ENCODE results near the gene RHEB. TPM values are rescaled to one million over a fixed set of nuclear protein-coding genes. Genes with fewer than 3 reads are reported as not detected.

Gene RHEB
- total RNA-seq, 1 donor from 2014 or later, result 143 TPM

DNA sequence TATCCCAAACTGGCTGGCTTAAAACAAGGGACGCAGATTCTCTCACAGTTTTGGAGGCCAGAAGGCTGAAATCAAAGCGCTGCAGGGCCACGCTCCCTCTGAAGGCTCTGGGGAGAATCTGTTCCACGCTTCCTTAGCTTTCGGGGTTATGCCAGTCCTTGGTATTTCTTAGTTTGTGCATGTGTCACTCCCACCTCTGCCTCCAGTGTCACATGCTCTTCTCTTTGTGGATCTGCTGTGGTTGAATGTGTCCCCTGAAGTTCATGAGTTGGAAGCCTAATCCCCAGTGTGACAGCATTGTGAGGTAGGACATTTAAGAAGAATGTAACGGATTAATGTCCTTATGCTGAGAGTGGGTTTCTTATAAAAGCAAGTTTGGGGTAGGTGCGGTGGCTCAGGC lies 29.4 kb upstream of the RHEB start:
- Histone ChIP-seq H4K20me1 (ENCODE audit: insufficient read depth, low read length) (no peaks in the 10 kb centered on the region), H3K4me1 (ENCODE audit: insufficient read depth, low read length) (peaks cover 7% of the 10 kb centered on the region), H3K9ac (ENCODE audit: low read length) (no peak overlapping the region), H3K79me2 (ENCODE audit: insufficient read depth, low read length) (no peaks in the 10 kb centered on the region), H3K27ac (ENCODE audit: low read depth, low read length) (no peak overlapping the region), H3K4me2 (ENCODE audit: low read length) (no peak overlapping the region), H2AFZ (ENCODE audit: low read depth, low read length) (no peak overlapping the region), H3K27me3 (ENCODE audit: insufficient read depth, low read length) (no peaks in the 10 kb centered on the region), H3K9me3 (ENCODE audit: insufficient read depth, low read depth, low read length) (no peaks in the 10 kb centered on the region), H3K36me3 (ENCODE audit: insufficient read depth, low read length) (no peaks in the 10 kb centered on the region), H3K4me3 (ENCODE audit: insufficient read depth, low read depth, low read length) (no peak overlapping the region)
- FAIRE-seq (no peak), DNase-seq (ENCODE audit: low read depth) (no peak)
- H3K36me3 Mint-ChIP-seq (ENCODE audit: low read depth, unreplicated experiment), result no peaks in the 10 kb centered on the region
- no peak for TF ChIP-seq EZH2 (IDR thresholded peaks at IDR 0.05; ENCODE audit: insufficient read depth, low read length)
- TF ChIP-seq, protein P1, sequence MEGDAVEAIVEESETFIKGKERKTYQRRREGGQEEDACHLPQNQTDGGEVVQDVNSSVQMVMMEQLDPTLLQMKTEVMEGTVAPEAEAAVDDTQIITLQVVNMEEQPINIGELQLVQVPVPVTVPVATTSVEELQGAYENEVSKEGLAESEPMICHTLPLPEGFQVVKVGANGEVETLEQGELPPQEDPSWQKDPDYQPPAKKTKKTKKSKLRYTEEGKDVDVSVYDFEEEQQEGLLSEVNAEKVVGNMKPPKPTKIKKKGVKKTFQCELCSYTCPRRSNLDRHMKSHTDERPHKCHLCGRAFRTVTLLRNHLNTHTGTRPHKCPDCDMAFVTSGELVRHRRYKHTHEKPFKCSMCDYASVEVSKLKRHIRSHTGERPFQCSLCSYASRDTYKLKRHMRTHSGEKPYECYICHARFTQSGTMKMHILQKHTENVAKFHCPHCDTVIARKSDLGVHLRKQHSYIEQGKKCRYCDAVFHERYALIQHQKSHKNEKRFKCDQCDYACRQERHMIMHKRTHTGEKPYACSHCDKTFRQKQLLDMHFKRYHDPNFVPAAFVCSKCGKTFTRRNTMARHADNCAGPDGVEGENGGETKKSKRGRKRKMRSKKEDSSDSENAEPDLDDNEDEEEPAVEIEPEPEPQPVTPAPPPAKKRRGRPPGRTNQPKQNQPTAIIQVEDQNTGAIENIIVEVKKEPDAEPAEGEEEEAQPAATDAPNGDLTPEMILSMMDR (IDR thresholded peaks at IDR 0.05; ENCODE audit: insufficient read depth, low read depth, low read length), result no peak
- no peak overlapping the region for H3K4me3 Mint-ChIP-seq (ENCODE audit: unreplicated experiment)
- H3K27me3 Mint-ChIP-seq (ENCODE audit: low read depth, unreplicated experiment), result peaks cover 3% of the 10 kb centered on the region
- H3K4me1 Mint-ChIP-seq (ENCODE audit: low read depth, unreplicated experiment), result peaks cover 7% of the 10 kb centered on the region
- H3K9me3 Mint-ChIP-seq (ENCODE audit: unreplicated experiment), result no peaks in the 10 kb centered on the region
- H3K27ac Mint-ChIP-seq (ENCODE audit: unreplicated experiment), result peak overlapping the region; percentile 18

DNA sequence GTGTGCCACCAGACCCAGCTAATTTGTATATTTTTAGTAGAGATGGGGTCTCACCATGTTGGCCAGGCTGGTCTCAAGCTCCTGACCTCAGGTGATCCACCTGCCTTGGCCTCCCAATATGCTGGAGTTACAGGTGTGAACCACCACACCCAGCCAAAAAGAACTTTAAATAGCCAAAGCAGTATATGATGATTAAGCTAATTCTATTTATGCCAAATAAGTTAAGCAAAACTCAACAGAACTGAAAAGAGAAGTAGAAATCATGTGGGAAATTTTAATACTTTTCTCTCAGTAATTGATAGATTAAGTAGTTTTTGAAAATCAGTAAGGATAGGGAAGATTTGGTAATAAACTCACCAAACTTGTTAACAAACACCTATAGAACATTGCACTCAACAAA lies 24.5 kb upstream of the RHEB start:
- TF ChIP-seq, protein P1 (IDR thresholded peaks at IDR 0.05; ENCODE audit: insufficient read depth, low read depth, low read length), result no peak
- TF ChIP-seq EZH2 (IDR thresholded peaks at IDR 0.05; ENCODE audit: insufficient read depth, low read length), result no peak
- peaks cover 13% of the 10 kb centered on the region for H3K27me3 Mint-ChIP-seq (ENCODE audit: low read depth, unreplicated experiment)
- no peak overlapping the region for H3K4me3 Mint-ChIP-seq (ENCODE audit: unreplicated experiment)
- Histone ChIP-seq H3K36me3 (ENCODE audit: insufficient read depth, low read length) (no peaks in the 10 kb centered on the region), H3K79me2 (ENCODE audit: insufficient read depth, low read length) (no peaks in the 10 kb centered on the region), H3K4me3 (ENCODE audit: insufficient read depth, low read depth, low read length) (no peak overlapping the region), H2AFZ (ENCODE audit: low read depth, low read length) (no peak overlapping the region), H3K27me3 (ENCODE audit: insufficient read depth, low read length) (no peaks in the 10 kb centered on the region), H3K4me1 (ENCODE audit: insufficient read depth, low read length) (no peaks in the 10 kb centered on the region), H4K20me1 (ENCODE audit: insufficient read depth, low read length) (no peaks in the 10 kb centered on the region), H3K4me2 (ENCODE audit: low read length) (no peak overlapping the region), H3K9ac (ENCODE audit: low read length) (no peak overlapping the region), H3K27ac (ENCODE audit: low read depth, low read length) (no peak overlapping the region), H3K9me3 (ENCODE audit: insufficient read depth, low read depth, low read length) (no peaks in the 10 kb centered on the region)
- H3K9me3 Mint-ChIP-seq (ENCODE audit: unreplicated experiment), result no peaks in the 10 kb centered on the region
- no peaks in the 10 kb centered on the region for H3K36me3 Mint-ChIP-seq (ENCODE audit: low read depth, unreplicated experiment)
- no peak overlapping the region for H3K27ac Mint-ChIP-seq (ENCODE audit: unreplicated experiment)
- H3K4me1 Mint-ChIP-seq (ENCODE audit: low read depth, unreplicated experiment), result peaks cover under 1% of the 10 kb centered on the region
- no peak for FAIRE-seq
- DNase-seq (ENCODE audit: low read depth), result no peak

DNA sequence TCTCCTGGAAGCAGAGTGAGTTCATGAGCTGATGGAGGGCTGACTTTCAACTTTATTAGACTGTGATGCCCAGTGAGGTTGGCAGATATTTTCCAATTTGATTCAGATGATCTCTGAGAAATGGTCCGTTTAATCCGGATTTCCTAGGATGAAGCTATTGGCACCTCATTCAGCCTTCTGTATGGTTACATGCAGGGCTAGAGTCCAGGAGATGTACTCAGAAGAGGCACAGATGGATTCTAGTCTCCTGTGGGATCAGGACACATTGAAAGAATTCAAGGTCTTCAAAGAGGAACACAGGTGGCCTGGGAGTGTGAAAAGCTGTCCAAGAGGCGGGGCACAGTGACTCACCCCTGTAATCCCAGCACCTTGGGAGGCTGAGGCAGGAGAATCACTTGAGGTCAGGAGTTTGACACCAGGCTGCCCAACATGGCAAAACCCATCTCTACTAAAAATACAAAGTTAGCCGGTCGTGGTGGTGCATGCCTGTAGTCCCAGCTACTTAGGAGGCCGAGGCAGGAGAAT lies 23.0 kb upstream of the RHEB start:
- TF ChIP-seq, protein P1 (IDR thresholded peaks at IDR 0.05; ENCODE audit: insufficient read depth, low read depth, low read length), result no peak
- TF ChIP-seq EZH2 (IDR thresholded peaks at IDR 0.05; ENCODE audit: insufficient read depth, low read length), result no peak
- FAIRE-seq, result no peak
- no peaks in the 10 kb centered on the region for H3K36me3 Mint-ChIP-seq (ENCODE audit: low read depth, unreplicated experiment)

More for the DNA sequence above, 23.0 kb upstream of the RHEB start:
- no peaks in the 10 kb centered on the region for H3K79me2 ChIP-seq (ENCODE audit: insufficient read depth, low read length)
- H2AFZ ChIP-seq (ENCODE audit: low read depth, low read length), result no peak overlapping the region
- Mint-ChIP-seq H3K27ac (ENCODE audit: unreplicated experiment) (no peak overlapping the region), H3K27me3 (ENCODE audit: low read depth, unreplicated experiment) (peaks cover 11% of the 10 kb centered on the region), H3K9me3 (ENCODE audit: unreplicated experiment) (peaks cover 2% of the 10 kb centered on the region), H3K4me1 (ENCODE audit: low read depth, unreplicated experiment) (peaks cover 8% of the 10 kb centered on the region), H3K4me3 (ENCODE audit: unreplicated experiment) (no peak overlapping the region)
- no peak overlapping the region for H3K27ac ChIP-seq (ENCODE audit: low read depth, low read length)
- no peak overlapping the region for H3K4me2 ChIP-seq (ENCODE audit: low read length)
- H3K36me3 ChIP-seq (ENCODE audit: insufficient read depth, low read length), result no peaks in the 10 kb centered on the region
- no peaks in the 10 kb centered on the region for H3K9me3 ChIP-seq (ENCODE audit: insufficient read depth, low read depth, low read length)
- H3K27me3 ChIP-seq (ENCODE audit: insufficient read depth, low read length), result no peaks in the 10 kb centered on the region
- no peak overlapping the region for H3K4me3 ChIP-seq (ENCODE audit: insufficient read depth, low read depth, low read length)
- no peak overlapping the region for H3K9ac ChIP-seq (ENCODE audit: low read length)
- no peak for DNase-seq (ENCODE audit: low read depth)
- no peaks in the 10 kb centered on the region for H3K4me1 ChIP-seq (ENCODE audit: insufficient read depth, low read length)
- H4K20me1 ChIP-seq (ENCODE audit: insufficient read depth, low read length), result no peaks in the 10 kb centered on the region

Measured in astrocyte (in vitro differentiated cells and primary cell).